ENCODE data around the gene BARHL1.

Gene BARHL1

GRCh38 chr9:132610661-132611060 is 28.3 kb downstream of the BARHL1 start:
- DNase-seq (ENCODE audit: low read depth in 2 of 2) = no peak

- DNase-seq (ENCODE audit: low read depth in 2 of 2) = no peak
Measured at GRCh38 chr9:132614324-132614723, 31.9 kb downstream of the BARHL1 start.

- DNase-seq (ENCODE audit: low read depth in 2 of 2) = no peak
Measured at GRCh38 chr9:132615774-132616173, 33.4 kb downstream of the BARHL1 start.

GRCh38 chr9:132616725-132617124 is 34.3 kb downstream of the BARHL1 start:
- no peak for DNase-seq (ENCODE audit: low read depth in 2 of 2)

- no peak for DNase-seq (ENCODE audit: low read depth in 2 of 2)
Measured at GRCh38 chr9:132622159-132622558, 39.8 kb downstream of the BARHL1 start.

GRCh38 chr9:132626285-132626684 is 43.9 kb downstream of the BARHL1 start:
- no peak for DNase-seq (ENCODE audit: low read depth in 2 of 2)

GRCh38 chr9:132627106-132627505 is 44.7 kb downstream of the BARHL1 start:
- DNase-seq (ENCODE audit: low read depth in 2 of 2) = no peak

GRCh38 chr9:132627594-132627993 is 45.2 kb downstream of the BARHL1 start:
- no peak for DNase-seq (ENCODE audit: low read depth in 2 of 2)

GRCh38 chr9:132628746-132629145 is 46.3 kb downstream of the BARHL1 start:
- no peak for DNase-seq (ENCODE audit: low read depth in 2 of 2)

- no peak for DNase-seq (ENCODE audit: low read depth in 2 of 2)
Measured at GRCh38 chr9:132630116-132630515, 47.7 kb downstream of the BARHL1 start.

- DNase-seq (ENCODE audit: low read depth in 2 of 2) = no peak
Measured at GRCh38 chr9:132630811-132631210, 48.4 kb downstream of the BARHL1 start.

- DNase-seq (ENCODE audit: low read depth in 2 of 2) = no peak
Measured at GRCh38 chr9:132631280-132631679, 48.9 kb downstream of the BARHL1 start.

GRCh38 chr9:132631685-132632084 is 49.3 kb downstream of the BARHL1 start:
- no peak for DNase-seq (ENCODE audit: low read depth in 2 of 2)

- DNase-seq (ENCODE audit: low read depth in 2 of 2) = no peak
Measured at GRCh38 chr9:132632413-132633129, 50.2 kb downstream of the BARHL1 start.

GRCh38 chr9:132634327-132634726 is 51.9 kb downstream of the BARHL1 start:
- DNase-seq (ENCODE audit: low read depth in 2 of 2) = no peak

- DNase-seq (ENCODE audit: low read depth in 2 of 2) = no peak
Measured at GRCh38 chr9:132637351-132637750, 54.9 kb downstream of the BARHL1 start.

GRCh38 chr9:132637801-132638200 is 55.4 kb downstream of the BARHL1 start:
- DNase-seq (ENCODE audit: low read depth in 2 of 2) = no peak

- no peak for DNase-seq (ENCODE audit: low read depth in 2 of 2)
Measured at GRCh38 chr9:132638240-132638639, 55.8 kb downstream of the BARHL1 start.

GRCh38 chr9:132639322-132639721 is 56.9 kb downstream of the BARHL1 start:
- no peak for DNase-seq (ENCODE audit: low read depth in 2 of 2)

Data from stimulated activated CD4-positive, alpha-beta T cell treated with anti-CD3 and anti-CD28 coated beads, Interleukin-12 subunit alpha, Interleukin-12 subunit beta, amount 100 ng/mL, for 24 hours (primary cell).